Nephron progenitor cell (in vitro differentiated cells): Measurements from ENCODE around the gene OR2H2.

ENCODE experiments used
- DNase-seq: peaks from one replicate; pipeline ENCODE4 v3.0.0; 2021
- H3K27ac Mint-ChIP-seq: 2 replicates; pipeline ENCODE4 v1.8.0; 2021; ENCODE audit warnings: mild to moderate bottlenecking, moderate library complexity, mixed read lengths
- H3K27me3 Mint-ChIP-seq: 2 replicates; pipeline ENCODE4 v1.8.0; 2021; ENCODE audit warnings: mild to moderate bottlenecking, low read depth, mixed read lengths; ENCODE audit not compliant: poor library complexity
- H3K36me3 Mint-ChIP-seq: 2 replicates; pipeline ENCODE4 v1.8.0; 2021; ENCODE audit warnings: low read depth, mixed read lengths
- H3K4me1 Mint-ChIP-seq: 2 replicates; pipeline ENCODE4 v1.8.0; 2021; ENCODE audit warnings: mixed read lengths
- H3K4me3 Mint-ChIP-seq: 2 replicates; pipeline ENCODE4 v1.8.0; 2021; ENCODE audit warnings: mild to moderate bottlenecking, moderate library complexity, mixed read lengths
- H3K9me3 Mint-ChIP-seq: 2 replicates; pipeline ENCODE4 v1.8.0; 2021; ENCODE audit warnings: mild to moderate bottlenecking, moderate library complexity, mixed read lengths
- TF ChIP-seq, protein P1 (sequence below): fragments of 200-600 bp; sonication (generic); IDR thresholded peaks from 2 replicates; pipeline ENCODE4 v1.5.0; 2021; ENCODE audit warnings: antibody characterized with exemption

The OR2H2 gene

DNA sequence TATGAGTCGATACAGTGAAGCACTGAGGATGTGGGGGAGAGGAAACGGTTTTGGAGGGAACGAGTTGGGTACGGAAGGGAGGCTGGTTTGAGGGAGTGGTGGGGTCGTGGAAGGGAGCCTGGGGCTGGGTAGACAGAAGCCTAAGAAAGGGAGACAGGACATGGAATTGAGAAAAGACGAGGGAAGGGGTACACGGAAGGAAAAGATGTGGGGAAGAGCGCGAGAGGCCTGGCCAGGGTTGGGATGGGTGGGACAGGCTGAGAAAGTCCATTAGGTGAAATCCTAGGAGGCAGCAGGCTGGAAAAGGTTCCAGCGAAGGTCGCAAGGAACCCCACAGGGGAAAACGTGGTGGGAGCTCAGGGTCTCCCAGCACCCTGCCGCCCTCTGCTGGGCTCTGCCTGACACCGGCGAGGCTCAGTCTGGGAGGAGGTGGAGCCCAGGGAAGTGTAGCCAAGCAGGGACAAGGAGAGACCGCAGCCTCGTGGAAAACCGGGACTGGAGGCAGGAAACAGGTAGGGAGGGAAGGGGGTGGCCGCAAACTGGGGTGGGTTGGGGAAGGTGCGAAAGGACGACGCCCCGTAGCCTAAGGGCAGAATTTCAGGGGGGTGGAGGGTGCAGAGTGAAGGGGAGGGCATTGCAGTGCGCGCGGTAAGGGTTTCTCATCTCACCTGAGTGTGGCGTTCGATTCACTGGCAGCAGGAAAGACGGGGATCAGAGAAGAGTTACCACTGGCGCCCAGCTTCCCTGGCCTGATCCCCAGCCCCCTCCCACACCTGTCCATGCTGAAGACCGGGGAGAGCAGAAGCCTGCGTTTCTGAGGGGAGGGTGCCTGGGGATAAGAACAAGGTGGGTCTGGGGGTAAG is 43.7 kb downstream of the OR2H2 start:
- peaks cover 16% of the 10 kb centered on the region for H3K36me3 Mint-ChIP-seq
- peaks cover 78% of the 10 kb centered on the region for H3K4me1 Mint-ChIP-seq
- H3K9me3 Mint-ChIP-seq: no peaks in the 10 kb centered on the region
- peaks cover 29% of the 10 kb centered on the region for H3K27me3 Mint-ChIP-seq
- peak; percentile 87 for DNase-seq
- H3K27ac Mint-ChIP-seq: peak overlapping the region; percentile 79
- TF ChIP-seq, protein P1, sequence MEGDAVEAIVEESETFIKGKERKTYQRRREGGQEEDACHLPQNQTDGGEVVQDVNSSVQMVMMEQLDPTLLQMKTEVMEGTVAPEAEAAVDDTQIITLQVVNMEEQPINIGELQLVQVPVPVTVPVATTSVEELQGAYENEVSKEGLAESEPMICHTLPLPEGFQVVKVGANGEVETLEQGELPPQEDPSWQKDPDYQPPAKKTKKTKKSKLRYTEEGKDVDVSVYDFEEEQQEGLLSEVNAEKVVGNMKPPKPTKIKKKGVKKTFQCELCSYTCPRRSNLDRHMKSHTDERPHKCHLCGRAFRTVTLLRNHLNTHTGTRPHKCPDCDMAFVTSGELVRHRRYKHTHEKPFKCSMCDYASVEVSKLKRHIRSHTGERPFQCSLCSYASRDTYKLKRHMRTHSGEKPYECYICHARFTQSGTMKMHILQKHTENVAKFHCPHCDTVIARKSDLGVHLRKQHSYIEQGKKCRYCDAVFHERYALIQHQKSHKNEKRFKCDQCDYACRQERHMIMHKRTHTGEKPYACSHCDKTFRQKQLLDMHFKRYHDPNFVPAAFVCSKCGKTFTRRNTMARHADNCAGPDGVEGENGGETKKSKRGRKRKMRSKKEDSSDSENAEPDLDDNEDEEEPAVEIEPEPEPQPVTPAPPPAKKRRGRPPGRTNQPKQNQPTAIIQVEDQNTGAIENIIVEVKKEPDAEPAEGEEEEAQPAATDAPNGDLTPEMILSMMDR: peak; percentile 53
- H3K4me3 Mint-ChIP-seq: peak overlapping the region; percentile 90

DNA sequence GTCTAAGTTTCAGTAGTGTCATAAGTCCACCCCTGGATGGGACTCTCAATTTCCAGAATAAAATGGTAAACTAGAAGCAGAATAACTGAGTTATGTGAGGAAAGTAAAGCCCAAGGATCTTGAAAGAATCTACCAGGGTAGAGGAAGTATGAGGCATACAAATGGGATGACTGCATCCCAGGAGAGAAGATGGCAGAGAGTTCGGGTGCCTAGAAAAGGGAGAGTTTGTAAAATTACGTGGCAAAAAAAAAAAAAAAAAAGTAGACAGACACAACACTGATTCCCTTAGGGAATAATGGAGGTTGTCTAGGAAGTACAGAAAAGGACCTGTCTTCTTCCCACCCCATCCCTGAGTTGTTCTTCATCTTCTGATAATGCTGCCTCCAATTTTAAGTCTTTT is 44.6 kb downstream of the OR2H2 start:
- TF ChIP-seq, protein P1: no peak
- Mint-ChIP-seq H3K9me3 (no peaks in the 10 kb centered on the region), H3K36me3 (peaks cover 8% of the 10 kb centered on the region), H3K27me3 (peaks cover 29% of the 10 kb centered on the region), H3K27ac (no peak overlapping the region), H3K4me1 (peaks cover 78% of the 10 kb centered on the region), H3K4me3 (peak overlapping the region; percentile 90)
- no peak for DNase-seq

DNA sequence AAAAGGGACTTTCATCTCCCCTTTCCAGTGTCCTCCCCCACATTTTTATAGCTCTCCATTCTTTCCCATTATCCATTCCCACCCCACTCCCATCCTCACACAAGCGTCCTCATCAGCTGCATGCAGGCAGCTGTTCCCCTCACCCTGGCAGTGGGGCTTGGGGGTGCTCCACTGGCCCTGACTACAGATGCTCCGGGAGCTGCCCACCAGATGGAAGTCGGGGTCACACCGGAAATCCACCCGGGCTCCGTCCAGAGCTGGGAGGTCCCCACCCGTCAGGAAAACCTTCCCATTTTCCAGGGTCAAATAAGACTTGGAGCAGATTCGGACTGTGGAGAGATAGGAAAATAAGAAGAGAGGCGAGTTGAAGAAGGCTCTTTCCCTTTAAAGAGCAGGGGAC is 45.4 kb downstream of the OR2H2 start:
- Mint-ChIP-seq H3K4me1 (peaks cover 72% of the 10 kb centered on the region), H3K36me3 (peaks cover 8% of the 10 kb centered on the region), H3K27ac (no peak overlapping the region), H3K9me3 (no peaks in the 10 kb centered on the region), H3K27me3 (peaks cover 29% of the 10 kb centered on the region), H3K4me3 (peak overlapping the region; percentile 90)
- TF ChIP-seq, protein P1: no peak
- DNase-seq: peak; percentile 15

DNA sequence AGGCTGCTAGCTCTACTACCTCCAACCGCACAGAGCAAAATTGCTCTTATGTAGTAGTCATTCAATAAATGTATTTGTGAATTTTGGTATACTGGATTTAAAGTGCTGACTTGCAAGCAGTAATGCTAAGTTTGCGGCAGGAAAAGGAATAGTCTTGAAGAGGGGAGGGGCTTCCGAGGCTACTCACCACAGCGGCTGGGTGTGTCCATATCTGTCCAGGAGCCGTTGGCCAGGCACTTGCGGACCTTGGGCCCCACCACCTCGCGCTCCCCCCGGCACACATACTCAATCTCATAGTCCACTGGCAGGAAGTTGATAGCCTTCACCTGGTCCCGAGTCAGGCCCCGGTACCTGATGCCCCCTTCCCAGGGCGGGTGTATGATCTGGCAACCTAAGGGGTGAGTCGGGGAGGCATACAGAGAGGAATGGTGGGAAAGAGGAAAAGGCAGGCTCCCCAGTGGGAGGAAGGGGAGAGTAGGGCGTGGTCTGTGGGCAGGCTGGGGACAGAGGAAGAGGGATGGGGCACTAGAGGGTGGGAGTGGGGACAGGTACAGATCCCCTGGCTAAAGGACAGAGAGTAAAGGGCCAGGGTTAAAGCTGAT is 46.4 kb downstream of the OR2H2 start:
- Mint-ChIP-seq H3K4me1 (peaks cover 62% of the 10 kb centered on the region), H3K27me3 (peaks cover 29% of the 10 kb centered on the region), H3K4me3 (peak overlapping the region; percentile 90), H3K9me3 (no peaks in the 10 kb centered on the region), H3K27ac (no peak overlapping the region), H3K36me3 (peaks cover 8% of the 10 kb centered on the region)
- TF ChIP-seq, protein P1: no peak
- DNase-seq: peak; percentile 29

DNA sequence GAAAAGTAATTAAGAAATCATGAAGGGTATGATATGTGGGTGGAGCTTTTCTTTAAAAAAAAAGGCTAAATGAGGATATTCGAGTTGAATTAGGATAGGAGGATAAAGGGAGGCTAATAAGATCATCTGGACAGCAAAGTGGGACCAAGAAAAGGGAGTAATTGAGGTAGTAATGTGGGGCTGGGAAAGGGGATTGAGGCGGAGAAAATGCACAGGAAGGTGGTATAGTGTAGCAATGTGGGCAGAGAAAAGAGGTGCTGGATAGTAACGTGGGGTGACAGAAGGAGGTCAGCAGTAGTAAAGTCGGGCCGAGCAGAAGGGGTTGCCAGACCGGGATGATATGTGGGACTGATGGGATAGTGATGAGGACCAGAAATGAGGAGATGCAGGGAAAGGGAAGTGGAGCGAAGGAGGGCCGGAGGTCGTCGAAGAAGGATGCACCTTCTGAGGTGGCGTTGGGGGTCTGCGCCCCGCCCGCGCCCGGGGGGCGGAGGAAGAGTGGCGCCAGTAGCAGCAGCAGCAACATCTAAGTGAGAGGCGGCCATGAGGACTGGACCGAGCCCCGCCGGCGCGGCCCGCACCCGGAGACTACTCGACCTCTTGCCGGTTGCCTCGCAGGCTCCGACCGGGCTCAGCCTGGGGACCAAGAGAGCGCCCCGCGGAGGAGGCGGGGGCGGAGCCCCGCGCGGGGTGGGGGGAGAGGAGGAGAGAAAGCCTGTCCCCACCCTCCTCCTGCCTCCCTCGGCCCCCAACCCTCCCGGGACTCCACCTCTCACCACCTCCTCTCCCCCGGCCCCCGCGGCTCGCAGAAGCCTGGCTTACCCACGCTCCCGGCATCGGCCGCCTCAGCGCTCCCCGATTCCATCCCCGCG is 47.2 kb downstream of the OR2H2 start:
- H3K27me3 Mint-ChIP-seq: peaks cover 28% of the 10 kb centered on the region
- peak overlapping the region; percentile 90 for H3K4me3 Mint-ChIP-seq
- H3K36me3 Mint-ChIP-seq: peaks cover 8% of the 10 kb centered on the region
- TF ChIP-seq, protein P1: no peak
- no peak overlapping the region for H3K27ac Mint-ChIP-seq
- H3K4me1 Mint-ChIP-seq: peaks cover 54% of the 10 kb centered on the region
- H3K9me3 Mint-ChIP-seq: no peaks in the 10 kb centered on the region
- DNase-seq: peak; percentile 72
